HG02678 (cell line): Measurements from ENCODE around the gene TOMM70.
"Not testable (repeated sequence)": the region's sequence is repeated elsewhere in the genome, so short reads cannot be mapped to it uniquely, and the experiment has no call there.

Experiments
- ATAC-seq: cut with Tn5 transposase; IDR thresholded peaks from one replicate; pipeline ENCODE4 v1.9.1; 2021; ENCODE audit warnings: mild to moderate bottlenecking, moderate library complexity; ENCODE audit not compliant: unreplicated experiment

TOMM70 gene

GRCh38 chr3:100329800-100330489, 70.9 kb downstream of the TOMM70 start:
- ATAC-seq = no peak

- not testable (repeated sequence) for ATAC-seq
These were observed 73.5 kb downstream of the TOMM70 start for GRCh38 chr3:100327377-100327776.

- no peak for ATAC-seq
These were observed 75.1 kb downstream of the TOMM70 start for GRCh38 chr3:100325827-100326226.

GRCh38 chr3:100324044-100324443, 76.8 kb downstream of the TOMM70 start:
- no peak for ATAC-seq

- no peak for ATAC-seq
These were observed 80.9 kb downstream of the TOMM70 start for GRCh38 chr3:100319951-100320350.

GRCh38 chr3:100317912-100318311, 83.0 kb downstream of the TOMM70 start:
- ATAC-seq = peak; percentile 64

DNA sequence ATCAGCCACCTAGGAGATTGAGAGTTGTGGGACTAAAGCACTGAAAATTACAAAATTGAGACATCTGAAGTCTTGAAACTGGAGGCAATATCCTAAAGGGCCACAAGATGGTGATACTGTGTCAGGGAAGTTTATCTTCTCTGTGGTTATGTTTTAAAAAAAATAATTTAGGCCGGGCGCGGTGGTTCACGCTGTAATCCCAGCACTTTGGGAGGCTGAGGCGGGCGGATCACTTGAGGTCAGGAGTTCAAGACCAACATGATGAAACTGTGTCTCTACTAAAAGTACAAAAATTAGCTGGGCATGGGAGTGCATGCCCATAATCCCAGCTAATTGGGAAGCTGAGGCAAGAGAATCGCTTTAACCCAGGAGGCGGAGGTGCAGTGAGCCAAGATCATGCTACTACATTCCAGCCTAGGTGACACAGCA, 84.2 kb downstream of the TOMM70 start:
- ATAC-seq = peak; percentile 68
